DOHH2 (cell line): ENCODE measurements around the gene PRKAG1.

Experiments
- H3F3A ChIP-seq: fragments of 200-600 bp; sonication (generic), shearing (Covaris generic); 2 replicates; pipeline ENCODE4 v1.6.0; 2016; ENCODE audit warnings: antibody characterized with exemption, mild to moderate bottlenecking; ENCODE audit not compliant: control insufficient read depth, insufficient read depth
- H3K27ac ChIP-seq: fragments of 200-600 bp; sonication (generic); 2 replicates; pipeline ENCODE4 v1.5.1; 2014; ENCODE audit warnings: low read depth, mild to moderate bottlenecking, low read length, moderate library complexity
- H3K27me3 ChIP-seq: fragments of 200-600 bp; sonication (generic); 2 replicates; pipeline ENCODE4 v1.6.1; 2014; ENCODE audit warnings: mild to moderate bottlenecking, low read length, mixed read lengths; ENCODE audit not compliant: control insufficient read depth
- H3K36me3 ChIP-seq: fragments of 200-600 bp; sonication (generic); 2 replicates; pipeline ENCODE4 v1.6.1; 2014; ENCODE audit warnings: mild to moderate bottlenecking, low read length, moderate library complexity, mixed read lengths; ENCODE audit not compliant: control insufficient read depth
- H3K4me1 ChIP-seq: fragments of 200-600 bp; sonication (generic); 2 replicates; pipeline ENCODE4 v1.6.1; 2014; ENCODE audit warnings: mild to moderate bottlenecking, low read length, mixed read lengths; ENCODE audit not compliant: control insufficient read depth
- H3K4me2 ChIP-seq: fragments of 200-600 bp; sonication (generic); 2 replicates; pipeline ENCODE4 v1.6.0; 2014; ENCODE audit warnings: mild to moderate bottlenecking, low read length, moderate library complexity
- H3K4me3 ChIP-seq: fragments of 200-600 bp; sonication (generic); 2 replicates; pipeline ENCODE4 v1.5.1; 2014; ENCODE audit warnings: mild to moderate bottlenecking, low read length, mixed read lengths
- H3K79me2 ChIP-seq: fragments of 200-600 bp; sonication (generic); 2 replicates; pipeline ENCODE4 v1.6.1; 2014; ENCODE audit warnings: mild to moderate bottlenecking, low read length, mixed read lengths; ENCODE audit not compliant: control insufficient read depth
- H3K9me2 ChIP-seq: fragments of 200-600 bp; sonication (generic); replicated peaks from 2 replicates; pipeline ENCODE4 v1.6.1; 2014; ENCODE audit warnings: mild to moderate bottlenecking, low read length, mixed read lengths; ENCODE audit not compliant: control insufficient read depth
- H3K9me3 ChIP-seq: fragments of 200-600 bp; sonication (generic); 2 replicates; pipeline ENCODE4 v1.6.1; 2014; ENCODE audit warnings: antibody characterized with exemption, low read length, mixed read lengths; ENCODE audit not compliant: control insufficient read depth, insufficient read depth
- H4K20me1 ChIP-seq: fragments of 200-600 bp; sonication (generic); 2 replicates; pipeline ENCODE4 v1.6.0; 2014; ENCODE audit warnings: low read depth, mild to moderate bottlenecking, antibody characterized with exemption, low read length, moderate library complexity; ENCODE audit not compliant: control insufficient read depth, insufficient read depth
- EZH2phosphoT487 ChIP-seq: fragments of 200-600 bp; sonication (generic); IDR thresholded peaks from 2 replicates; pipeline ENCODE4 v1.6.1; 2017; ENCODE audit warnings: borderline replicate concordance, mild to moderate bottlenecking, antibody characterized with exemption, low read length, moderate library complexity, mixed read lengths
- TF ChIP-seq, protein P1 (sequence below): fragments of 200-600 bp; sonication (generic); IDR thresholded peaks from one replicate; pipeline ENCODE4 v1.5.1; 2014; ENCODE audit warnings: antibody characterized with exemption, mild to moderate bottlenecking, low read depth, low read length; ENCODE audit not compliant: poor library complexity, severe bottlenecking

PRKAG1 gene

DNA sequence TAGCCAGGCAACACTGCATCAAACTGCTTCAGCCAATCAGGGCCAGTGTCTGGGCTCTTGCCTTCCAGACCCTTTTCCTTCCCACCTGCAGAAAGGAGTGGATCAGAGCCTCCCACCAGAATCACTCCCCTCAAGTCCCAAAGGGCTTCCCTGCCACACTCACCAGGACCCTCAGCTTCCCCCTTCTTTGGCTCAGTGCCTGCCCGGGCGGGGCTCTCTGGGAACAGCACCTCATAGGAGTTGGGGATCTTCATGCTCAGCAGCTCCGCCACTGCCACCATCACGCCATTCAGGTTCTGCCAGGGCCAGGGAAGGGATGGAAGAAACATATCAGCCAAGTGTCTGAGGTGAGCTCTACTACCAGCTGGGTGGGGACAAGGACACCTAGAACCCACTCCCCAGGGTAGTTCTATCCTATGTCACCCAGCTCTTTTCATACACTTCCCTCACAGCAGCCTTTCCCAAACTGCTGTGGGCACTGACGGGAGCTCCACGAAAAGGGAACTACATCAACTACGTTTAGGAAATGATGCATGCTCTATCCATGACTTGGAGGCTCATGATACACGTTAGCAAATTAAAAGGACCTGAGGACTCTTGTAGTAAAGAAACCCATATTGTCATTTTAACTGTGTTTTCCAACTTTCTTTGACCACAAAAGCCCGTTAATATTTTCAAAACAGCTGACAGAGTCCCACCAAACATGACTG, 9.4 kb upstream of the PRKAG1 start:
- Histone ChIP-seq H3K9me2 (no peaks in the 10 kb centered on the region), H3K9me3 (no peaks in the 10 kb centered on the region), H3F3A (peaks cover 6% of the 10 kb centered on the region), H3K27ac (no peak overlapping the region), H3K27me3 (no peaks in the 10 kb centered on the region), H3K4me3 (no peak overlapping the region), H3K4me2 (no peak overlapping the region), H3K79me2 (no peaks in the 10 kb centered on the region), H4K20me1 (no peaks in the 10 kb centered on the region), H3K4me1 (no peaks in the 10 kb centered on the region), H3K36me3 (peaks cover 95% of the 10 kb centered on the region)
- TF ChIP-seq, protein P1, sequence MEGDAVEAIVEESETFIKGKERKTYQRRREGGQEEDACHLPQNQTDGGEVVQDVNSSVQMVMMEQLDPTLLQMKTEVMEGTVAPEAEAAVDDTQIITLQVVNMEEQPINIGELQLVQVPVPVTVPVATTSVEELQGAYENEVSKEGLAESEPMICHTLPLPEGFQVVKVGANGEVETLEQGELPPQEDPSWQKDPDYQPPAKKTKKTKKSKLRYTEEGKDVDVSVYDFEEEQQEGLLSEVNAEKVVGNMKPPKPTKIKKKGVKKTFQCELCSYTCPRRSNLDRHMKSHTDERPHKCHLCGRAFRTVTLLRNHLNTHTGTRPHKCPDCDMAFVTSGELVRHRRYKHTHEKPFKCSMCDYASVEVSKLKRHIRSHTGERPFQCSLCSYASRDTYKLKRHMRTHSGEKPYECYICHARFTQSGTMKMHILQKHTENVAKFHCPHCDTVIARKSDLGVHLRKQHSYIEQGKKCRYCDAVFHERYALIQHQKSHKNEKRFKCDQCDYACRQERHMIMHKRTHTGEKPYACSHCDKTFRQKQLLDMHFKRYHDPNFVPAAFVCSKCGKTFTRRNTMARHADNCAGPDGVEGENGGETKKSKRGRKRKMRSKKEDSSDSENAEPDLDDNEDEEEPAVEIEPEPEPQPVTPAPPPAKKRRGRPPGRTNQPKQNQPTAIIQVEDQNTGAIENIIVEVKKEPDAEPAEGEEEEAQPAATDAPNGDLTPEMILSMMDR = no peak
- TF ChIP-seq EZH2phosphoT487 = no peak

DNA sequence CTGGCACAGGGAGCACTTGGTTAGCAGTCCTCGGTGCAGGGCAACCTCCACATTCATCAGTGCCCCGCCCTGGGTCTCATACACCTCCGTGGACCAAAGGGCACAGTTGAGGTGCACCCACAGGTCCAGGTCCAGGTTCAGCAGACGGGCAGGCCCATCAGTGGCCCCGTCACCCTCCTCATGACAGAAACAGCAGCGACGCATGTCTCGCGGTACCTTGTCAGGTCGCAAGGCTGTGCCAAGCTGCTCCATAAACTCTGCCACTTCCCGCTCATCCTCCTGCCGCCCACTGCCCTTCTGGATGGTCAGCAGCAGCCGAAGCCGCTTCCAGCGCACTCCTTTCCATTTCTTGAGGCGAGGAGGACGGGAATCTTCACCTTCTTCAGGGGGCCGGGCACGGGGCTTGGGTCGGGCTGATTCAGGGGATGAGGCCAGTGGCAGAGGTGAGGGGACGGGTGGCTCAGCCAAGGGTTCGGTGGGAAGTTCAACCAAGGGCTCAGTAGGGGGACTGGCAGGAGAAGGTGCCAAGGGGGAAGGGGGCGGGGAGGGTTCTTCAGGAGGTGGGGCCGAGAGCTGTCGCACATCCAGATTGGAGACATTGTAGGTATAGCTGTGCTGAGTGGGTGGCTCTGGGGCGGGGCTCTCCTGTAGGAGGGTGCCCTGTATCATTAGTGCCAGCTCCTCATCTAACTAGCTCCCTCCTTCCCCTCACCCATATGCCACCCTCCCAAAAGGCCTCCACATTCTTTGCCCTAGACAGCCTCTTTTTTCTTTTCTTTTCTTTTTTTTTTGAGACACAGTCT, 8.3 kb upstream of the PRKAG1 start:
- Histone ChIP-seq H3K4me3 (no peak overlapping the region), H3F3A (peaks cover 6% of the 10 kb centered on the region), H3K9me2 (no peaks in the 10 kb centered on the region), H3K4me2 (no peak overlapping the region), H3K36me3 (peaks cover 95% of the 10 kb centered on the region), H3K9me3 (no peaks in the 10 kb centered on the region), H4K20me1 (no peaks in the 10 kb centered on the region), H3K27me3 (no peaks in the 10 kb centered on the region), H3K27ac (no peak overlapping the region), H3K79me2 (no peaks in the 10 kb centered on the region), H3K4me1 (no peaks in the 10 kb centered on the region)
- TF ChIP-seq, protein P1 = no peak
- TF ChIP-seq EZH2phosphoT487 = no peak

DNA sequence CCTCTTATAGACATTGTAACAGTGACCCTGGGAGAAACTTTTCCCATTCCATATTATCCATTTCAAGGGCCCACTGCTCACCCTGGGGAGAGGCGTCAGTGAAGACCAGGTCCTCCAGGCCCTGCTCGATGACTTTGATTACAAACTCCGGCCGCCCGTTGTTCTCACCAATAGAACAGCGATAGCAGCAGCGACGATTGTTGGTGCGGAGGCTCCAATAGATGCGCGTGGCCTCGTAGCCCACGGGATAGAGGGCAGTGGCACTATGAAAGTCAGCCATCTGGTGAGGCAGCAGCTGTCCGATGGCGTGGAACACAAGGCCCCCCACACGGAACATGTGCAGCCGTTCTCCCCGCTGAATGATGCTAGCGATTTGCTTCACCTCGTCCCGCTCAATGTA, 7.5 kb upstream of the PRKAG1 start:
- Histone ChIP-seq H3K4me2 (no peak overlapping the region), H3K79me2 (no peaks in the 10 kb centered on the region), H3K27ac (no peak overlapping the region), H3K4me1 (no peaks in the 10 kb centered on the region), H3F3A (peaks cover 6% of the 10 kb centered on the region), H3K4me3 (no peak overlapping the region), H4K20me1 (no peaks in the 10 kb centered on the region), H3K36me3 (peaks cover 94% of the 10 kb centered on the region), H3K9me3 (no peaks in the 10 kb centered on the region), H3K9me2 (no peaks in the 10 kb centered on the region), H3K27me3 (no peaks in the 10 kb centered on the region)
- TF ChIP-seq, protein P1 = no peak
- no peak for TF ChIP-seq EZH2phosphoT487
